Neural cell (in vitro differentiated cells): ENCODE results near the gene ATP6V1G3. TPM values are rescaled to one million over a fixed set of nuclear protein-coding genes. Genes with fewer than 3 reads are reported as not detected.

Experiments
- H2AFZ ChIP-seq: fragments of 200-600, 300-800 bp; sonication (generic), shearing (Covaris generic); 2 replicates; pipeline ENCODE4 v1.6.0; 2014; ENCODE audit warnings: low read depth, mild to moderate bottlenecking, antibody characterized with exemption, low read length, moderate library complexity
- H3F3A ChIP-seq: fragments of 200-600 bp; shearing (Covaris generic); 2 replicates; pipeline ENCODE4 v1.6.1; 2016; ENCODE audit warnings: mild to moderate bottlenecking, moderate library complexity, mixed read lengths, antibody characterized with exemption, low read length; ENCODE audit not compliant: insufficient read depth, poor library complexity, severe bottlenecking
- H3K27ac ChIP-seq: fragments of 200-600, 300-800 bp; sonication (generic), shearing (Covaris generic); 2 replicates; pipeline ENCODE4 v1.5.1; 2014; ENCODE audit warnings: mild to moderate bottlenecking, low read length, moderate library complexity
- H3K27me3 ChIP-seq: fragments of 300-800, 200-600 bp; sonication (generic), shearing (Covaris generic); 2 replicates; pipeline ENCODE4 v1.6.0; 2014; ENCODE audit warnings: mild to moderate bottlenecking, low read depth, low read length, moderate library complexity; ENCODE audit not compliant: insufficient read depth
- H3K36me3 ChIP-seq: fragments of 300-800, 200-600 bp; sonication (generic), shearing (Covaris generic); 2 replicates; pipeline ENCODE4 v1.5.1; 2014; ENCODE audit warnings: mild to moderate bottlenecking, antibody characterized with exemption, low read length, moderate library complexity; ENCODE audit not compliant: insufficient read depth
- H3K4me2 ChIP-seq: fragments of 300-800, 200-600 bp; sonication (generic), shearing (Covaris generic); 2 replicates; pipeline ENCODE4 v1.6.0; 2014; ENCODE audit warnings: mild to moderate bottlenecking, low read length
- H3K4me3 ChIP-seq: fragments of 300-800, 200-600 bp; sonication (generic), shearing (Covaris generic); 2 replicates; pipeline ENCODE4 v1.5.1; 2014; ENCODE audit warnings: mild to moderate bottlenecking, low read length, moderate library complexity
- H3K79me2 ChIP-seq: fragments of 200-600 bp; shearing (Covaris generic); replicated peaks from 2 replicates; pipeline ENCODE4 v1.6.0; 2014; ENCODE audit warnings: mild to moderate bottlenecking, low read length, moderate library complexity; ENCODE audit not compliant: insufficient read depth
- H3K9ac ChIP-seq: fragments of 300-800, 200-600 bp; sonication (generic), shearing (Covaris generic); 2 replicates; pipeline ENCODE4 v1.6.1; 2016; ENCODE audit warnings: mild to moderate bottlenecking, low read length, mixed read lengths
- H3K9me2 ChIP-seq: fragments of 200-600 bp; shearing (Covaris generic); 2 replicates; pipeline ENCODE4 v1.6.1; 2016; ENCODE audit warnings: mild to moderate bottlenecking, low read length, mixed read lengths; ENCODE audit not compliant: insufficient read depth
- H3K9me3 ChIP-seq: fragments of 200-600, 300-800 bp; sonication (generic), shearing (Covaris generic); 2 replicates; pipeline ENCODE4 v1.6.1; 2016; ENCODE audit warnings: mild to moderate bottlenecking, mixed run types, low read length, moderate library complexity, mixed read lengths
- H4K20me1 ChIP-seq: fragments of 200-600 bp; shearing (Covaris generic); 2 replicates; pipeline ENCODE4 v1.6.1; 2016; ENCODE audit warnings: mild to moderate bottlenecking, mixed run types; ENCODE audit not compliant: insufficient read depth
- EP300 ChIP-seq: fragments of 450-650 bp; conservative IDR thresholded peaks from 2 replicates; pipeline ENCODE4 v1.6.1; 2014; ENCODE audit warnings: antibody characterized with exemption, mild to moderate bottlenecking, moderate library complexity; ENCODE audit not compliant: poor library complexity, severe bottlenecking
- EZH2 ChIP-seq: fragments of 200-600, 300-800 bp; shearing (Covaris generic), sonication (generic); IDR thresholded peaks from 2 replicates; pipeline ENCODE4 v1.6.1; 2014; ENCODE audit warnings: antibody characterized with exemption, low read length, borderline replicate concordance, mild to moderate bottlenecking; ENCODE audit not compliant: insufficient read depth, poor library complexity, severe bottlenecking
- MXI1 ChIP-seq: fragments of 450-650 bp; conservative IDR thresholded peaks from 2 replicates; pipeline ENCODE4 v1.6.1; 2014; ENCODE audit warnings: antibody characterized with exemption, mild to moderate bottlenecking; ENCODE audit not compliant: poor library complexity, severe bottlenecking
- POLR2AphosphoS5 ChIP-seq: IDR thresholded peaks from 2 replicates; pipeline ENCODE4 v1.6.1; 2012
- RAD21 ChIP-seq: fragments of 450-650 bp; conservative IDR thresholded peaks from 2 replicates; pipeline ENCODE4 v1.6.1; 2014; ENCODE audit warnings: antibody characterized with exemption, mild to moderate bottlenecking, moderate library complexity
- SMC3 ChIP-seq: fragments of 450-650 bp; conservative IDR thresholded peaks from 2 replicates; pipeline ENCODE4 v1.6.1; 2014; ENCODE audit warnings: antibody characterized with exemption, mild to moderate bottlenecking, moderate library complexity; ENCODE audit not compliant: poor library complexity
- TAF1 ChIP-seq: IDR thresholded peaks from 2 replicates; pipeline ENCODE4 v1.6.1; 2012; ENCODE audit warnings: low read depth
- polyA plus RNA-seq: library from polyadenylated mRNA; depleted of rRNA; stranded (reverse); fragments of >200 nt; gene quantifications from 2 replicates; pipeline ENCODE4 v1.2.3, GENCODE V29; 2014
- TF ChIP-seq, protein P1 (sequence below): IDR thresholded peaks from 2 replicates; pipeline ENCODE4 v1.6.1; 2012; ENCODE audit warnings: borderline replicate concordance
- TF ChIP-seq, protein P2 (sequence below): fragments of 450-650 bp; IDR thresholded peaks from 2 replicates; pipeline ENCODE4 v1.5.1; 2014; ENCODE audit warnings: antibody characterized with exemption, mild to moderate bottlenecking, moderate library complexity; ENCODE audit not compliant: poor library complexity, severe bottlenecking

ATP6V1G3 gene
- polyA plus RNA-seq, 1 donor from 2014 or later = not detected

GRCh38 chr1:198542632-198543031 lies 2.2 kb upstream of the ATP6V1G3 start:
- no peak overlapping the region for H2AFZ ChIP-seq
- TF ChIP-seq RAD21 = no peak
- TF ChIP-seq, protein P1, sequence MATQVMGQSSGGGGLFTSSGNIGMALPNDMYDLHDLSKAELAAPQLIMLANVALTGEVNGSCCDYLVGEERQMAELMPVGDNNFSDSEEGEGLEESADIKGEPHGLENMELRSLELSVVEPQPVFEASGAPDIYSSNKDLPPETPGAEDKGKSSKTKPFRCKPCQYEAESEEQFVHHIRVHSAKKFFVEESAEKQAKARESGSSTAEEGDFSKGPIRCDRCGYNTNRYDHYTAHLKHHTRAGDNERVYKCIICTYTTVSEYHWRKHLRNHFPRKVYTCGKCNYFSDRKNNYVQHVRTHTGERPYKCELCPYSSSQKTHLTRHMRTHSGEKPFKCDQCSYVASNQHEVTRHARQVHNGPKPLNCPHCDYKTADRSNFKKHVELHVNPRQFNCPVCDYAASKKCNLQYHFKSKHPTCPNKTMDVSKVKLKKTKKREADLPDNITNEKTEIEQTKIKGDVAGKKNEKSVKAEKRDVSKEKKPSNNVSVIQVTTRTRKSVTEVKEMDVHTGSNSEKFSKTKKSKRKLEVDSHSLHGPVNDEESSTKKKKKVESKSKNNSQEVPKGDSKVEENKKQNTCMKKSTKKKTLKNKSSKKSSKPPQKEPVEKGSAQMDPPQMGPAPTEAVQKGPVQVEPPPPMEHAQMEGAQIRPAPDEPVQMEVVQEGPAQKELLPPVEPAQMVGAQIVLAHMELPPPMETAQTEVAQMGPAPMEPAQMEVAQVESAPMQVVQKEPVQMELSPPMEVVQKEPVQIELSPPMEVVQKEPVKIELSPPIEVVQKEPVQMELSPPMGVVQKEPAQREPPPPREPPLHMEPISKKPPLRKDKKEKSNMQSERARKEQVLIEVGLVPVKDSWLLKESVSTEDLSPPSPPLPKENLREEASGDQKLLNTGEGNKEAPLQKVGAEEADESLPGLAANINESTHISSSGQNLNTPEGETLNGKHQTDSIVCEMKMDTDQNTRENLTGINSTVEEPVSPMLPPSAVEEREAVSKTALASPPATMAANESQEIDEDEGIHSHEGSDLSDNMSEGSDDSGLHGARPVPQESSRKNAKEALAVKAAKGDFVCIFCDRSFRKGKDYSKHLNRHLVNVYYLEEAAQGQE = no peak
- TF ChIP-seq SMC3 = no peak
- no peak for TF ChIP-seq TAF1
- no peak for TF ChIP-seq POLR2AphosphoS5
- TF ChIP-seq, protein P2, sequence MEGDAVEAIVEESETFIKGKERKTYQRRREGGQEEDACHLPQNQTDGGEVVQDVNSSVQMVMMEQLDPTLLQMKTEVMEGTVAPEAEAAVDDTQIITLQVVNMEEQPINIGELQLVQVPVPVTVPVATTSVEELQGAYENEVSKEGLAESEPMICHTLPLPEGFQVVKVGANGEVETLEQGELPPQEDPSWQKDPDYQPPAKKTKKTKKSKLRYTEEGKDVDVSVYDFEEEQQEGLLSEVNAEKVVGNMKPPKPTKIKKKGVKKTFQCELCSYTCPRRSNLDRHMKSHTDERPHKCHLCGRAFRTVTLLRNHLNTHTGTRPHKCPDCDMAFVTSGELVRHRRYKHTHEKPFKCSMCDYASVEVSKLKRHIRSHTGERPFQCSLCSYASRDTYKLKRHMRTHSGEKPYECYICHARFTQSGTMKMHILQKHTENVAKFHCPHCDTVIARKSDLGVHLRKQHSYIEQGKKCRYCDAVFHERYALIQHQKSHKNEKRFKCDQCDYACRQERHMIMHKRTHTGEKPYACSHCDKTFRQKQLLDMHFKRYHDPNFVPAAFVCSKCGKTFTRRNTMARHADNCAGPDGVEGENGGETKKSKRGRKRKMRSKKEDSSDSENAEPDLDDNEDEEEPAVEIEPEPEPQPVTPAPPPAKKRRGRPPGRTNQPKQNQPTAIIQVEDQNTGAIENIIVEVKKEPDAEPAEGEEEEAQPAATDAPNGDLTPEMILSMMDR = no peak
- TF ChIP-seq EP300 = no peak
- TF ChIP-seq MXI1 = no peak
- no peak for TF ChIP-seq EZH2
- no peak overlapping the region for H3K9ac ChIP-seq
- no peaks in the 10 kb centered on the region for H3K79me2 ChIP-seq
- H3K36me3 ChIP-seq = no peaks in the 10 kb centered on the region
- H3K9me2 ChIP-seq = no peaks in the 10 kb centered on the region
- no peak overlapping the region for H3K27ac ChIP-seq
- no peak overlapping the region for H3K4me3 ChIP-seq
- no peak overlapping the region for H3K4me2 ChIP-seq
- no peaks in the 10 kb centered on the region for H3K9me3 ChIP-seq
- no peaks in the 10 kb centered on the region for H4K20me1 ChIP-seq
- no peaks in the 10 kb centered on the region for H3F3A ChIP-seq
- no peaks in the 10 kb centered on the region for H3K27me3 ChIP-seq

- no peaks in the 10 kb centered on the region for H3K9me3 ChIP-seq
- no peak overlapping the region for H3K9ac ChIP-seq
- no peaks in the 10 kb centered on the region for H3K79me2 ChIP-seq
- TF ChIP-seq POLR2AphosphoS5 (no peak), SMC3 (no peak)
- no peaks in the 10 kb centered on the region for H3F3A ChIP-seq
- H3K36me3 ChIP-seq = no peaks in the 10 kb centered on the region
- no peak overlapping the region for H3K4me2 ChIP-seq
- H3K9me2 ChIP-seq = no peaks in the 10 kb centered on the region
- H2AFZ ChIP-seq = no peak overlapping the region
- H3K27ac ChIP-seq = no peak overlapping the region
- no peaks in the 10 kb centered on the region for H3K27me3 ChIP-seq
- H3K4me3 ChIP-seq = no peak overlapping the region
- no peaks in the 10 kb centered on the region for H4K20me1 ChIP-seq
Measured at GRCh38 chr1:198541737-198542136, 1.3 kb upstream of the ATP6V1G3 start.
